Hematopoietic multipotent progenitor cell treated with erythropoietin and hydrocortisone succinate and interleukin-3 and kit ligand, for 8 days (in vitro differentiated cells): ENCODE measurements around the gene OR8G5.
"Not testable (repeated sequence)": the region's sequence is repeated elsewhere in the genome, so short reads cannot be mapped to it uniquely, and the experiment has no call there.

Source experiments
- DNase-seq: peaks from one replicate; pipeline ENCODE4 v3.0.0-alpha.2; 2015

The OR8G5 gene, protein sequence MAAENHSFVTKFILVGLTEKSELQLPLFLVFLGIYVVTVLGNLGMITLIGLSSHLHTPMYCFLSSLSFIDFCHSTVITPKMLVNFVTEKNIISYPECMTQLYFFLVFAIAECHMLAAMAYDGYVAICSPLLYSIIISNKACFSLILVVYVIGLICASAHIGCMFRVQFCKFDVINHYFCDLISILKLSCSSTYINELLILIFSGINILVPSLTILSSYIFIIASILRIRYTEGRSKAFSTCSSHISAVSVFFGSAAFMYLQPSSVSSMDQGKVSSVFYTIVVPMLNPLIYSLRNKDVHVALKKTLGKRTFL

DNA sequence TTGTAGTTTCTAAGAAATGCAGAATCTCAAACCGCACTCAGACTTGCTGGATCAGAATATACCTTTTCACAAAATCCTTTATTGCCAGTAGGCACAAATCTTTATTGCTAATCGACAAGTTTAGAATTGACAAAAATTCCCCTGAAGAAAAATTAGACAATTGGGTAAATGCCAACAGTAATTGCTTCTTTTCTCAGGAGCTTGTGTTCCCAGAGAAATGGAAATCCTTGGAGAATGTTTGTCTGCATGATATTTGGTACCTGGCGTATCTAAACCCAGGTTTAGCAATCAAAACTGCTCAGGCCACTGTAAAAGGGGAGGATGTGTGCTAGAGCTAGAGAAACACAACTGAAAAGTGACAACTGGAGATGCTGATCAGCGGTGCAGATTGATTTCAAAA, at the start of gene OR8G5:
TSS of gene OR8G5 (plus strand) at position 301 of the 400 bp plus-strand sequence. CDS start 8,556 bp downstream, outside the sequence.
- no peak for DNase-seq

DNA sequence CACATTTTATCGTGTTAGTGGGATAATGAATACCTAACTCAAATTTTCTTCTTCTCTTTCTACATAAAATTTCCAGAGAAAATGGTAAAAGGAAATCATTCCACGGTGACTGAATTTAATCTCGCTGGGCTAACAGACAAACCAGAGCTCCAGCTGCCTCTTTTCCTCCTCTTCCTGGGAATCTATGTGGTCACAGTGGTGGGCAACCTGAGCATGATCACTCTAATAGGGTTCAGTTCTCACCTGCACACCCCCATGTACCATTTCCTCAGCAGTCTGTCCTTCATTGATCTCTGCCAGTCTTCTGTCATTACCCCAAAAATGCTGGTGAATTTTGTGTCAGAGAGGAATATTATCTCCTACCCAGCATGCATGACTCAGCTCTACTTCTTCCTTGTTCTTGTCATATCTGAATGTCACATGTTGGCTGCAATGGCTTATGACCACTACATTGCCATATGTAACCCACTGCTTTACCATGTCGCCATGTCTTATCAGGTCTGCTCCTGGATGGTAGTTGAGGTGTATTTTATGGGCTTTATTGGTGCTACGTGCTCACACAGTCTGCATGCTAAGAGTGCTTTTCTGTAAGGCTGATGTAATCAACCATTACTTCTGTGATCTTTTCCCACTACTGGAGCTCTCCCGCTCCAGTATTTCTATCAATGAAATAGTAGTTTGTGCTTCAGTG, 48.9 kb upstream of the OR8G5 start:
- peak; percentile 90 for DNase-seq

DNA sequence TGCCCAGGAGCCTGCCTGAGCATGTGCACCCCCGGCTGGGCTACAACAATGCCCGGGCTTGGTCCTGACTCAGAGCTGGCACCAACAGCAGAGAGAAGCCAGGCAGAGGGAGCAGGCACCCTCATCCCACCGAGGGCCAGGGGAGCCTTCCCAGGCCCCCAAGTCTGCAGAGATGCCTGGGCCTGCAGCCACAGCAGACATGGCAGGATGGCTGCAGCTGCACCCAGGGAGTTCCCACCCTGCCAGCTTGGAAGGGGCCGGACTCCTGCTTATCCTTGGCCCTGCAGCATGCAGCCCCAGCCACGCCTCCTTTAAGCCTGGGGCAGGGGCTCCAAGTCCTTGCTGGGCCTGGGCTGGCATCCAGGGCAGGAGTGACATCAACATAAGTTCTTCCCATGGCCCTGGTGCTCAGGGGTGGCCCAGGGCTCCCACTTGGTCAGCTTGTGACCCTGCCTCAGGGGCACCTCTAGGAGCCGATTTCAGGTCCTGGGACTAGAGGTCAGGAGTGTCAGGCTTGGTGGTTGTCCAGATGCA, 46.3 kb upstream of the OR8G5 start:
- DNase-seq = no peak

DNA sequence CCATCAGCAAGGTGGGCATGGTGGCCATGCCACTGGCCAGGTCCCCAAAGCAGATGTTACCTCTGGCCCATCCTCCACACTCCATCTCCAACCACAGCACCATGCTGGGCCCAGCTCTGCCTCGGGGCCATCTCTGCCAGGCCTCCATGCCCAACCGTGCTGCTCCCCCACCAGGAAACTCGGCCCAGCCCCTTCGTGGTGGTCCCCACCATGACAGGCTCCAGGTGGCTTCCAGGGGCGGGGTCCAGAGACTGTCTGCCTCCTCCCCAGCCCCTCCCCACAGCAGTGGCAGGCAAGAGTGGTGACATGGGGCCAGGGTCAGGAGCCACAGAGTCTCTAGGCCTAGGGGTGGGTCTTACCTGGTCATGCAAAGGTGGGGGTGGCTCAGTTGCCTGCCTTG, 45.8 kb upstream of the OR8G5 start:
- no peak for DNase-seq

DNA sequence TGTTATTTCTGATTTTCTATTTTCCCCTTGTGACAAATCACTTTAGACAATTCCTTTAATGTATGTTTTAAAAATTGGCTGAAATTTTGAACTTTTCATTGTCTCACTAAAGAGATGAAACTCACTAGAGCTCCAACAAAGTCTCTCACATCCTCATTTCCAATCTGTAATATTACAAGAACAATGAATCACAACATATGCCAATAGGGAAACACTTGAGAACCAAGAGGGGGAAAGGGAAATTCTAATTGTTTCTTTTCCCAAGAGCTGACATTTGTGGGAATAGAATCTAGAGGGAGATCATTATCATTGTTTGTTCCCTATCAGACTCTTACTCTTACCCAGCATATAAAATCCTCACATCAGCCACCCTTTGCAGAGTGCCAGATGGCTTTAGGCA, 44.9 kb upstream of the OR8G5 start:
- no peak for DNase-seq

DNA sequence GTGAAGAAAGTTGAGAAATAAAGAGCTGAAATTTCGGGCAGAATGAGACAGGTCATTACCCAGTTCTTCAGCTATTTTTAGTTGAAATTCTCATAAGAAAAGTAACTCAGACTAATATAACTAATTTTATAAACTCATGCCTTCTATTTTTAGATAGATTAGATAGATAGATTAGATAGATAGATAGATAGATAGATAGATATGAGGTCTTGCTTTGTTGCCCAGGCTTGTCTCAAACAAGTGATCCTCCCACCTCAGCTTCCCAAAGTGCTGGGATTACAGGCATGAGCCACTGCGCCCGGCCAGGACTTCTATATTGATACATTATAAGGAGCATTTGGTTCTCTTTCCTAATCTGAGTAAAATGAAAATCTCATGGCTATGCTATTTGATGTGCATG, 42.1 kb upstream of the OR8G5 start:
- no peak for DNase-seq

DNA sequence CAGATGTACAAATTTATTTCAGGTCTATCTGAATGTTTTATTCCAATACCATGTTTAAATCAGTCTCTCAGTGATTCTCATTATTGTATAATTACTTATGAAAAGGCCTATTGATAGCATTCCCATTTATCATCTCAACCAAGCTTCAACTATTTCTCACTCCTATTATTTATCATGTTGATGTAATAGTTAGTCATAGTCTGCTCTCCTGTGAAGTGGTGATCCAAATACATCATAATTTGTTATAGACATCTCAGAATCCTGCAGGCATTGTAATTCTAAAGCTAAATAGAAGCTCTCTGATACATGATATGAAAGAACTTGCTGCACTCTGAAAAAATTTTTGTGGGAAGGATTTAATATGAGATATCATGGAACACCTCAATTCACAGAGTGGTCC, 37.0 kb upstream of the OR8G5 start:
- no peak for DNase-seq

DNA sequence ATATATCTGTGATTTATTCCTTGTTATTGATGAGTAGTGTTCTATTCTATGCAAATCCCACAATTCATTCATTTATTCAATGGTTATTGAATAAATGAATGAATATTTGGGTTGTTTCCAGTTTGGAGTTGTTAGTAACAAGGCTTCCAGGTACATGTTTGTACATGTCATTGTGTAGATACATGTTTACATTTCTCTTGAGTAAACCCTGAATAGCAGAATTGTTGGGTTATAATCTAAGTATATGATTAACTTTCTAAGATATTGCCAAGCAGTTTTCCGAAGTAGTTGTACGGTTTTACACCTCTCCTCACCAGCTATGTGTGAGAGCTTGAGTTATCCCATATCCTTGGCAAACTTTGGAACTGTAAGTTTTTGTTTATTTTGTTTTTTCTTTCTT, 33.8 kb upstream of the OR8G5 start:
- no peak for DNase-seq

DNA sequence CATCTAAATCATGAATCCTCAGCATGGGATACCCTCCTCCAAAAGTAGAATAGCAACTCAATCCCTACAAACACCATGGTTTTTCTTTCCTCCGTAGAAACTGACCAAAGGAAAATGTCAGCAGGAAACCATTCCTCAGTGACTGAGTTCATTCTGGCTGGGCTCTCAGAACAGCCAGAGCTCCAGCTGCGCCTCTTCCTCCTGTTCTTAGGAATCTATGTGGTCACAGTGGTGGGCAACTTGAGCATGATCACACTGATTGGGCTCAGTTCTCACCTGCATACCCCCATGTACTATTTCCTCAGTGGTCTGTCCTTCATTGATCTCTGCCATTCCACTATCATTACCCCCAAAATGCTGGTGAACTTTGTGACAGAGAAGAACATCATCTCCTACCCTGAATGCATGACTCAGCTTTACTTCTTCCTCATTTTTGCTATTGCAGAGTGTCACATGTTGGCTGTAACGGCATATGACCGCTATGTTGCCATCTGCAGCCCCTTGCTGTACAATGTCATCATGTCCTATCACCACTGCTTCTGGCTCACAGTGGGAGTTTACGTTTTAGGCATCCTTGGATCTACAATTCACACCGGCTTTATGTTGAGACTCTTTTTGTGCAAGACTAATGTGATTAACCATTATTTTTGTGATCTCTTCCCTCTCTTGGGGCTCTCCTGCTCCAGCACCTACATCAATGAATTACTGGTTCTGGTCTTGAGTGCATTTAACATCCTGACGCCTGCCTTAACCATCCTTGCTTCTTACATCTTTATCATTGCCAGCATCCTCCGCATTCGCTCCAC, 31.4 kb upstream of the OR8G5 start:
- DNase-seq = peak; percentile 61

DNA sequence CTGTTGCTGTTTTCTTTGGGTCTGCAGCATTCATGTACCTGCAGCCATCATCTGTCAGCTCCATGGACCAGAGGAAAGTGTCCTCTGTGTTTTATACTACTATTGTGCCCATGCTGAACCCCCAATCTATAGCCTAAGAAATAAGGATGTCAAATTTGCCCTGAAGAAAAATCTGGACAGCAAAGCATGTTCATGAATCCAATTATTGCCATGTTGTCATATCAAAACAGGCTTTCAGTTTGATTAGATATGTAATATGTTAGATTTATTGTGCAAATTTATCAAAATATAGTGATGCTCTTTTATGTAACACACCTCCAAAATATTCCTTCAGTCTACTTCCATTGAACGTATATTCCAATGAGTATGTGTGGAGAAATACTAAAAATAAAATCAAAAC, 30.7 kb upstream of the OR8G5 start:
- DNase-seq = no peak

DNA sequence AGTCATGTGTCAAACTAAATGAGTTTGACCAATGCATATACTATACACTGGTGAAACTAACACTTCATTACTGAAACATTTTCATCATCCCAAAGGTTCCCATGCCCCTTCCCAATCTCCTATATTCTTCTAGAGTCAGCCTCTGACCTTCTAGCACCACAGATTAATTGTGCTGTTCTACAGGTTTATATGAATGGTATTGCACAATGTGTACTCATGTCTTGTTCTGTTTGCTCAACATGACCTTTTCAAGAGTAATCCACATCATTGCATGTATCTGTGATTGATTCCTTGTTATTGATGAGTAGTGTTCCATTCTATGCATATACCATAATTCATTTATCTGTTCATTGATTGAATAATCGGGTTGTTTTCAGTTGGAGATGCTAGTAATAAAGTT, 22.8 kb upstream of the OR8G5 start:
- DNase-seq = no peak

DNA sequence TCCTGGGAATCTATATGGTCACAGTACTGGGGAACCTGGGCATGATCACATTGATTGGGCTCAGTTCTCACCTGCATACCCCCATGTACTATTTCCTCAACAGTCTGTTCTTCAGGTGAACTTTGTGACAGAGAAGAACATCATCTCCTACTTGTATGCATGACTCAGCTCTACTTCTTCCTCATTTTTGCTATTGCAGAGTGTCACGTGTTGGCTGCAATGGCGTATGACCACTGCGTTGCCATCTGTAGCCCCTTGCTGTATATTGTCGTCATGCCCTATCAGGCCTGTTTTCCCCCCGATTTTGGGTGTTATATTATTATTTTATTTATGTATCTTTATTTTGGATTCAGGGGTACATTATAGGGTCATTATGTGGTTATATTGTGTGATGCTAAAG, 17.7 kb upstream of the OR8G5 start:
- no peak for DNase-seq

DNA sequence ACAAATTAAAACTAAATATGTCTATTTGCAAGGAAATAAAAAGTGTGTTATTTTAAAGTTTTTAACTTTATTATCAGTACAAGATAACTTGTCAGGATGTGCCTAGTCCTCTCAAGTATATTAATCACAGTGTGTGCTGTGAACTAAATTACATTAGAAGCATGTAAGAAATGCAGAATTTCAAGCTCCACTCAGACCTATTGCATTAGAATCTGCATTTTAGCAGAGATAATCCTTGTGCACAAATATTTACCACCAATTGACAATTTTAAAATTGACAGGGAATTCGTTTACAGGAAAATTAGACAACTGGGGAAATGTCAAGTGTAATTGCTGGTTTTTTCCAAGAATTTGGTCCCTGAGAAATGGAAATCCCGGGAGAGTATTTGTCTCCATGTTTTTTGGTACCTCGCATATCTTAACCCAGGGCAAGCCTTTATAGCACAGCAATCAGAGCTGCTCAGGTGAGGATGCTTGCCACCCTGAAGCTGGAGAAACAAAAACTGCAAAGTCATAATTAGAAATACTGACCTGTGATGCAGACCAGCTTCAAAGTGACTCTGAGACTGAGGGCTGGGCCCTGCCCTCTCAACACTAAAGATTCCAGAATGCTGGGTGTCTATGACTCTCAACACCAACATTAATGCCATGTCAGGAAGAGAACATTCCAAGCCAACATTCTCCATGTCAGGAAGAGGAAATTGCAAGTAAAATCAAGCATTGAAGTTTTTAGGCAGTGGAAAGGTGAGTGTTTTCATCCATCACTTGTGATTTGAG, 15.4 kb upstream of the OR8G5 start, which contains the start of gene OR8G1:
TSS of gene OR8G1 (plus strand) at position 475 of the 777 bp plus-strand sequence. CDS start 8,581 bp downstream, outside the sequence.
- DNase-seq = no peak

DNA sequence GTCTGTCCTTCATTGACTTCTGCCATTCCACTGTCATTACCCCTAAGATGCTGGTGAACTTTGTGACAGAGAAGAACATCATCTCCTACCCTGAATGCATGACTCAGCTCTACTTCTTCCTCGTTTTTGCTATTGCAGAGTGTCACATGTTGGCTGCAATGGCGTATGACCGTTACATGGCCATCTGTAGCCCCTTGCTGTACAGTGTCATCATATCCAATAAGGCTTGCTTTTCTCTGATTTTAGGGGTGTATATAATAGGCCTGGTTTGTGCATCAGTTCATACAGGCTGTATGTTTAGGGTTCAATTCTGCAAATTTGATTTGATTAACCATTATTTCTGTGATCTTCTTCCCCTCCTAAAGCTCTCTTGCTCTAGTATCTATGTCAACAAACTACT, 6.3 kb upstream of the OR8G5 start:
- not testable (repeated sequence) for DNase-seq

DNA sequence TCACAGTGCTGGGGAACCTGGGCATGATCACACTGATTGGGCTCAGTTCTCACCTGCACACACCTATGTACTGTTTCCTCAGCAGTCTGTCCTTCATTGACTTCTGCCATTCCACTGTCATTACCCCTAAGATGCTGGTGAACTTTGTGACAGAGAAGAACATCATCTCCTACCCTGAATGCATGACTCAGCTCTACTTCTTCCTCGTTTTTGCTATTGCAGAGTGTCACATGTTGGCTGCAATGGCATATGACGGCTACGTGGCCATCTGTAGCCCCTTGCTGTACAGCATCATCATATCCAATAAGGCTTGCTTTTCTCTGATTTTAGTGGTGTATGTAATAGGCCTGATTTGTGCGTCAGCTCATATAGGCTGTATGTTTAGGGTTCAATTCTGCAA, 8.9 kb downstream of the OR8G5 start:
- not testable (repeated sequence) for DNase-seq

DNA sequence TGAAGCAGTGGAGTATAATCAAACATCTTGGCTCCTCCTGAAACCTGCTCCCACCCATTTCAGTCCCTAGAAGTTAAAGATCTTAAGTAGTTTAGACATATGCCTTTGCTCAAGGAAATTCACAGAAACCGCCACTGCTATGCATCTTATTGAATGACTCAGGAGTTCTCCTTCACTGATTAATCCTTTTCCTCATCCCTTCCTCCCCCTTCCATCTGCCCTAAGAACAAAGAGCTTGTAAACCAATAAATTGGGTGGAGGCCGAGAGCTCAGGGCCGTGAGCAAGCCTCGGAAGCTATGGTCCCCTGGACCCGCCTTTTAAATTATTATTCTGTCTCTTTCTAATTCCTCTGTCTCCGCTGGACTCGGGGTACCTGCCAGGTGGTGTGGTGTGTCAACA, 14.7 kb downstream of the OR8G5 start:
- DNase-seq = not testable (repeated sequence)

DNA sequence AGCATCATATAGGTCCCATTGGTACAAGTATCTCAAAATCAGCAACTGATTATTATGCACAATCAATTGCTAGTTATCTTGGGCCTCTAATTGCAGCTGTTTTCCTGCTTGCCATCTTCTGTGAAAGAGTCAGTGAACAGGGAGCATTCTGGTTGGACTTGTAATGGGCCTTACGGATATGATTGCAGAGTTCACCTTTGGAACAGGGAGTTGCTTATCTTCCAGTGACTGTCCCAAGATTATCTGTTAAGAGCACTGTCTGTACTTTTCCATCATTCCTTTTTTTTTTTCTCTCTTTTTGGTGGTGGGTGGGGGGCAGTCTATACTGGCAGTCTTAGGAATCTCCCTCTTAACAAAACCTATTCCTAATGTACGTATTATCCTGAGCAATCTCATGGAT, 17.8 kb downstream of the OR8G5 start:
- DNase-seq = no peak

DNA sequence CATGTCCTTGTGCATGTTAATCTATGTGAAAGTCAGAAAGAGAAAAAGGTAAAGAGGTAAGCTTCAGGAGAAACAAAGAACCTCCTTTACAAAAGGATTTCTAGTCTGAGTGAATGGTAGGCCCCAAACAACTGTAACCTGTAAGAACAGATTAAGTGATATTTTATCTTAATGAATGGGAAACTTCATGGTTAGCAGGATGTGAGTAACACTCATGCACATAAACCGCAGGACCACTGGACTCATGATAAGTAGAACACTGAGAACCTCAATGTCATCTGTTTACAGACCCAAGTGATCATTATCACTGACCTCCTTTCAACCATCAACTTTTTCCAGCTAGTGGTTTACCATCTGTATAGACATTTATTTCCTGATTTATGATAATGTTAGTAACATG, 19.9 kb downstream of the OR8G5 start:
- DNase-seq = peak; percentile 85

DNA sequence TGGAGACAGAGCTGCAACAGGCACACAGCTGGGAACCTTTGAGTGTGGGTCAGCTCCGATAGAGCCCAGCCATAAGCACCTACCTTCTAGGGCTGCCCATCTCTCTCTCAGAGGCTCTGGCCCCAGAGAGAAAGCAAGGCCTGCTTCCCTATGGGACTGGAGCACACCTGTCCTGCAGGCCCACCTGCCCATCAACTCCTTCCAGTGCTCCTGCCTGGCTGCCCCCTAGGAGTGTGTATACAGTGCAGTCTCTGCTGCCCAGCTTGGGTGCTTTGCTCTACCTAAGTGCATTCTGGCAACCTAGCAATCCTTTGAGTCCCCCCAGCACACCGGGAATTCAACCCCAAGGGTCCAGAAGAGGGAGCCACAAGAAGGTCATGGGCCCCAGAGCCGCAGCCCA, 21.0 kb downstream of the OR8G5 start:
- DNase-seq = no peak

DNA sequence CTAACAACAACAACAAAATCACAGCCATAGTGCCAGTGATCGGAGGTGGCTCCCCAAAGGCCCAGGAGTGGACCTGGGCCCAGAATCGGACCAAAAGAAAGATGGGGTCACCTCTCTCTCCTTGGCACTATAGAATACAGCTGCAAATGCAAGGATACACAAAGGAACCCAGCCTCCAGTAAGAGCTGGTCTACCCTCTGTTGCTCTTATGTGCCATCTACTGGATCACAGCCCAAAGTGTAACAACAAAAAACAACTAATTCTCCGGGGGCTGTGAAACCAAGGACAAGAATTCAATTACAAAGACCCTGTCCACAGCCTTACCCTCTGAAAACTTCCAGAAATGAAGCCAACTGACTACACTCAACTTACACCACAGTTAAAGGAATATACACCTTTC, 21.6 kb downstream of the OR8G5 start:
- peak; percentile 25 for DNase-seq

DNA sequence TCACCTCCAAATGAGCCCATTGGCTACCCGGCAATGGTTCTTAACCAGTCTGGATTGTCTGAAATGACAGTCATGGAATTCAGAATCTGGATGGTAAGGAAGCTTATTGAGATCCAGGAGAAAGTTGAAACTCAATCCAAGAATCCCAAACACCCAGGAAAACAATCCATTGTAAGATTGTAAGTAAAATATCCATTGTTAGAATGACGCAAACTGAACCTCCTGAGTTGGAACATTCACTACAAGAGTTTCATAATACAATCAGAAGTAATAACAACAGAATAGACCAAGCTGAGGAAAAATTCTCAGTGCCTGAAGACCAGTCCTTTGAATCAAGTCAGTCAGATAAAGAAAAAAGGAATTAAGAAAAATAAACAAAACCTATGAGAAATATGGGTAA, 22.1 kb downstream of the OR8G5 start:
- no peak for DNase-seq

DNA sequence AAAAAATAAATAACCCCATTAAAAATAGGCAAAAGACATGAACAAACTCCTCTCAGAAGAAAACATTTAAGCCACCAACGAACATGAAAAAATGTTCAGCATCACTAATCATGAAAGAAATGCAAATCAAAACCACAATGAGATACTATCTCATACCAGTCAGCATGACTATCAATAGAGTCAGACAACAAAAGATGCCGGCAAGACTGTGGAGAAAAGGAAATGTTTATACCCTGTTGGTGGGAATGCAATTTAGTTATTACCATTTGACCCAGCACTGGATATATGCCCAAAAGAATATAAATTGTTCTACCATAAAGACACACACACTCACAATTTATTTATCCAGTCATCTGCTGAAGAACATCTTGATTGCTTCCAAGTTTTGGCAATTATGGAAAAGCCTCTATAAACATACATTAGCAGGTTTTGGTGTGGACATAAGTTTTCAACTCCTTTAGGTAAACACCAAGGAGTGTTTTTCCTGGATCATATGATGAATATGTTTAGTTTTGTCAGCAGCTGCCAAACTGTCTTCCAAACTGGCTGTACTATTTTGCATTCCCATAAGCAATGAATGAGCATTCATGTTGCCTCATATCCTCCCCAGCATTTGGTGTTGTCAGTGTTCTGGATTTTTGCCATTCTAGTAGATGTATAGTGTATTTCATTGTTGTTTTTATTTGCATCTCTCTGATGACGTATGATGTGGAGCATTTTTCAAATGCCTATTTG, 29.6 kb downstream of the OR8G5 start:
- DNase-seq = no peak
